Chondrocyte (in vitro differentiated cells): ENCODE data around the gene IL1R2. TPM values are rescaled to one million over a fixed set of nuclear protein-coding genes. Genes with fewer than 3 reads are reported as not detected.

Experiments used
- DNase-seq: peaks from one replicate; pipeline ENCODE4 v3.0.0; 2021; ENCODE audit warnings: mixed read lengths, low spot score
- H3K27ac Mint-ChIP-seq: one replicate; pipeline ENCODE4 v1.8.0; 2021; ENCODE audit warnings: mild to moderate bottlenecking, moderate library complexity, mixed read lengths; ENCODE audit not compliant: unreplicated experiment
- H3K27me3 Mint-ChIP-seq: 2 replicates; pipeline ENCODE4 v1.8.0; 2021; ENCODE audit warnings: low read depth, mixed read lengths
- H3K36me3 Mint-ChIP-seq: 2 replicates; pipeline ENCODE4 v1.8.0; 2021; ENCODE audit warnings: low read depth, mixed read lengths
- H3K4me1 Mint-ChIP-seq: 2 replicates; pipeline ENCODE4 v1.8.0; 2021; ENCODE audit warnings: low read depth, mild to moderate bottlenecking, mixed read lengths
- H3K4me3 Mint-ChIP-seq: one replicate; pipeline ENCODE4 v1.8.0; 2021; ENCODE audit warnings: mild to moderate bottlenecking, moderate library complexity, mixed read lengths; ENCODE audit not compliant: unreplicated experiment
- H3K9me3 Mint-ChIP-seq: 2 replicates; pipeline ENCODE4 v1.8.0; 2021; ENCODE audit warnings: low read depth, mixed read lengths
- CTCF ChIP-seq: fragments of 200-600 bp; sonication (generic); IDR thresholded peaks from 2 replicates; pipeline ENCODE4 v1.5.0; 2021; ENCODE audit warnings: antibody characterized with exemption, mild to moderate bottlenecking, moderate library complexity
- total RNA-seq: library from RNA; stranded (reverse); gene quantifications from 3 replicates; pipeline ENCODE4 v1.2.1, GENCODE V29; 2021

IL1R2 gene
- total RNA-seq, 1 donor from 2014 or later, result not detected

- Mint-ChIP-seq H3K27ac (no peak overlapping the region), H3K9me3 (no peaks in the 10 kb centered on the region), H3K4me1 (peaks cover 14% of the 10 kb centered on the region), H3K4me3 (no peak overlapping the region), H3K27me3 (peaks cover under 1% of the 10 kb centered on the region), H3K36me3 (no peaks in the 10 kb centered on the region)
- DNase-seq, result no peak
- no peak for TF ChIP-seq CTCF
These were observed 10.3 kb upstream of the IL1R2 start for GRCh38 chr2:101981504-101981903.

- no peak for TF ChIP-seq CTCF
- Mint-ChIP-seq H3K36me3 (no peaks in the 10 kb centered on the region), H3K4me1 (peaks cover 7% of the 10 kb centered on the region), H3K4me3 (no peak overlapping the region), H3K27ac (no peak overlapping the region), H3K27me3 (peaks cover 2% of the 10 kb centered on the region), H3K9me3 (no peaks in the 10 kb centered on the region)
- no peak for DNase-seq
These were observed 9.2 kb upstream of the IL1R2 start for GRCh38 chr2:101982495-101983029.

GRCh38 chr2:101983486-101983885 is 8.3 kb upstream of the IL1R2 start:
- no peaks in the 10 kb centered on the region for H3K36me3 Mint-ChIP-seq
- no peaks in the 10 kb centered on the region for H3K9me3 Mint-ChIP-seq
- peaks cover 10% of the 10 kb centered on the region for H3K27me3 Mint-ChIP-seq
- no peak overlapping the region for H3K4me3 Mint-ChIP-seq
- H3K4me1 Mint-ChIP-seq, result peaks cover 7% of the 10 kb centered on the region
- DNase-seq, result no peak
- H3K27ac Mint-ChIP-seq, result no peak overlapping the region
- no peak for TF ChIP-seq CTCF

GRCh38 chr2:101983928-101984327 is 7.8 kb upstream of the IL1R2 start:
- TF ChIP-seq CTCF, result peak; percentile 75
- DNase-seq, result no peak
- peaks cover 13% of the 10 kb centered on the region for H3K27me3 Mint-ChIP-seq
- H3K36me3 Mint-ChIP-seq, result no peaks in the 10 kb centered on the region
- H3K4me1 Mint-ChIP-seq, result peaks cover 7% of the 10 kb centered on the region
- no peak overlapping the region for H3K27ac Mint-ChIP-seq
- H3K4me3 Mint-ChIP-seq, result no peak overlapping the region
- H3K9me3 Mint-ChIP-seq, result no peaks in the 10 kb centered on the region

- Mint-ChIP-seq H3K4me3 (no peak overlapping the region), H3K4me1 (peaks cover 7% of the 10 kb centered on the region), H3K36me3 (no peaks in the 10 kb centered on the region), H3K9me3 (no peaks in the 10 kb centered on the region), H3K27me3 (peaks cover 13% of the 10 kb centered on the region), H3K27ac (no peak overlapping the region)
- no peak for TF ChIP-seq CTCF
- DNase-seq, result no peak
These were observed 7.1 kb upstream of the IL1R2 start for GRCh38 chr2:101984656-101985055.
